NCI-H460 (cell line): Measurements from ENCODE around the gene HOXC6. TPM values are rescaled to one million over a fixed set of nuclear protein-coding genes. Genes with fewer than 3 reads are reported as not detected.
A peak's percentile ranks its signal among the peaks of the same experiment; 100 is the strongest.

Source experiments
- DNase-seq: peaks from one replicate; pipeline ENCODE4 v3.0.0-alpha.2; 2016; ENCODE audit warnings: low read depth; ENCODE audit errors: extremely low read depth
- total RNA-seq: library from RNA; depleted of rRNA; stranded (reverse); fragments of >200 nt; shearing (Covaris generic); gene quantifications from 2 replicates; pipeline ENCODE4 v1.2.3, GENCODE V29; 2014

HOXC6 gene
- total RNA-seq, 1 experiment from 2014 or later = 1.4 TPM

GRCh38 chr12:53989227-53990113 lies 38.8 kb upstream of the HOXC6 start:
- DNase-seq = peak; percentile 55

DNA sequence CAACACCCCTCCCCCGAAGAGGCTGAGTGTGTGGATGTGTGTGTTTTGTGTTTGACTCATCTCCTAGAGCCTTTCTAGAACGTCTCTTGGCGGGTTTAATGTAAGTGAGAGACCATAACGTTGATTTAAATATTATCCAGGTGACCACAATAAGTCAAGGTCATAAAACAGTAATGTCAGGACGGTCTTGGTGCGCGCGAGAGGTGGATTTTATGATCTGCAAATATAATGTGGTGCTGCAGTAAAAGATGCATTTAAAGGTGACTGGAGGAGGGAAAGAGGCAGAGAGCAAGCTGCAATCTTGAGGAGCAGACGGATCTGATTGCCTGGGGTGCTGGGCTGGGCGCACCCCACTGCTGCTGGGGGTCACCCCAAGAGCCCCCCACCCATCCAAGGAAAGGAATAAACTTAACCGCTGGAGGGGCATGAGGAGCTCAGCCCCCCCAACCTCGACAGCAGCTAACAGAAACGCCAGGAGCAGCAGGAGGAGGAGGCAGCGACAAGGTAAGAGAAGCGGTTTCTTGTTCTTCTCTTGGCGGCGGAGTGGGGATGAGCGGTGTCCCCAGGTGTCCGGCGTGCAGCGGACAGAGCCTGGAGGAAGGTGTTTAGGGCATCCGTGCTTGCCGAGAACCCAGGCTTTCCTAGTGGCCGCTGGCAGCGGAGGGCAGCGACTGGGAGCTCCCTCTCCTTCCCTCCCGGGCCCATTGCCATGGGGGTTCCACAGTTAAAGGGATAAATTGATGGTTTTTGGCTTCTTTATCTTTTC lies 37.7 kb upstream of the HOXC6 start:
- DNase-seq = no peak

- no peak for DNase-seq
Observed at GRCh38 chr12:53991077-53991460, 37.2 kb upstream of the HOXC6 start.

- DNase-seq = no peak
Observed at GRCh38 chr12:53992377-53992889, 35.8 kb upstream of the HOXC6 start.

DNA sequence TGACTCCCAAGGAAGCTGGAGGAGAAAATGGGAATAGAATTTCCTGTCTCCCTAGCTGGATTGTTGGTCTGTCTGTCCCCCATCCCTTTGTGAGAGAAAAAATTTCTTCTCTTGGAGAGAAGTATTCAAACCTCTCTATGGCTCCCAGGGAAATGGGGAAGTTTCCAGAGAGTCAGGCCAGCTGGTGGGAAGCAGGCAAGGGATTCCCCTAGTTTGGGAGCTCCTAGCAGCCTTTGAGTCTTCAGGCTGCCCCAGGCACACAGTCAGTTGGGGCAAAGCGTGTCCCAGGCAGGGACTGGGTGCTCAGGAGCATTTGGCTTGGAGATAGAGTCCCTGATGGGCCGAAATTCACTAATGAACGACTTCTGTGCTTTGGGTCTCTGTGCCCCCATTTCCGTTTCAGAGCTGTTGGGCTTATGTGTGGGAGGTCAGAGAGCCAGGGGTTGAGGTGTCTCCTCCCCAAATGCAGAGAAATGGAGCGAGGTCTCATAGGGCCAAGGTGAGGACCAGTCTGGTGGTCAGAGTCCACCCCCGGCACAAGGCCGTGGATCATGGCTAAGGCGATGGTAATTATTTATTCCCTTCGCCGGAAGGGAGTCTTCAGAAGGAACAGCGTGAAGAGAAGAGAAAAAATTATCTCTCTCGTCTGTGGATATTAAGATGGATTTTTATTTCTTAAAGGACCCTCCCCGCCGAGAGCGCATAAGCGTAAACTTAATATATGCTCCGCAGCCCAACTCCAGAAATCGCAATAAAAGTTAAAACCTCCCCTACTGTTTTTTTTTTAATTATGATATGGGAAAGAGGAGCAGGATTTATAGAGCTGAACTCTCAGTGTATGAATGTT lies 34.9 kb upstream of the HOXC6 start:
- DNase-seq = no peak

DNA sequence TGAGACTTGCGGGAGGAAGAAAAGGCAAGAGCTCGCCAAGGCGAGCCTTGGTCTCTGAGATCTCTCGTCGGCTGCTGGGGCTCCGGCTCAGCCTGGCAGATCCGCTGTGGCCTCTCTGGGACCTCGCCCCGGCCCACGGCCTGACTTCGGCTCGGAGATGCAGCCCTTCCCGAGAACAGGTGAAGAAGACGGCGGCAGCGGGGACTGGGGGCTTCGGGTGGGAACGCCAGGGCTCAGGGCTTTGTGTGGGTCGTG lies 34.3 kb upstream of the HOXC6 start:
- DNase-seq = no peak

DNA sequence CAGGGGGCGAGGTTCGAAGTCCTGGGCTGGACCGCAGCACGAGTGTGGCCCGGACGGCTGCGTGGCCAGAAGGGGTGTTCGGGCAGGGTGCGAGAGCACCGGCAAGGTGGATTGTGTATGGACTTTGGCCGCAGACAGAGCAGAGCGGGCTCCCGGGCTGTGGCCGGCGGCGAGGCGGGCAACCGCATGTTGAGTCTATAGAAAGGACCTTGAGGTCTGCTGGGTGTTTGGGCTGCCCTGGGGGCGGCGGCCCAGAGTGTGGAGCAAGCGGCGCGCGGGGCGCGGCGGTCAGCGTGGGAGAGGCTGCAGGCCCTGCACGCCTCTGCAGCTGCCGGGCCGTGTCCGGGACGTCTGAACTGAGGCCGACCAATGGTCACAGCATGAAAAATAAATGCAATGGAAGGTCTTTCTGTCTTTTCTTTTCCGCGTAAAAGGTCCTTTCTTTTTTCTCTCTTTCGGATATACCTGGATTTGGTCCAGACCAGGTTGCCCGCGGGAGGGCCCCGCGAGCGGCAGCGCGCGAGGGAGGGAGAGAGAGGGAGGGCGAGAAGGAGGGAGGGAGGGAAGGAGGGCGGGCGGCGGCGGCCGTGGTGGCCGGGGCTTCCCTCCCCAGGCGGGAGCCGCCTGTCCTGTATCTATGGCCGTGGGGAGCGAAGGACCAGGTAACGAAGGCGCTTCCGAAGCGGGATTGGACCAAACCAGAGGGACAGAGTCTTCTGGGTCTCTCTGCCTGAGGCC lies 33.8 kb upstream of the HOXC6 start:
- DNase-seq = no peak

DNA sequence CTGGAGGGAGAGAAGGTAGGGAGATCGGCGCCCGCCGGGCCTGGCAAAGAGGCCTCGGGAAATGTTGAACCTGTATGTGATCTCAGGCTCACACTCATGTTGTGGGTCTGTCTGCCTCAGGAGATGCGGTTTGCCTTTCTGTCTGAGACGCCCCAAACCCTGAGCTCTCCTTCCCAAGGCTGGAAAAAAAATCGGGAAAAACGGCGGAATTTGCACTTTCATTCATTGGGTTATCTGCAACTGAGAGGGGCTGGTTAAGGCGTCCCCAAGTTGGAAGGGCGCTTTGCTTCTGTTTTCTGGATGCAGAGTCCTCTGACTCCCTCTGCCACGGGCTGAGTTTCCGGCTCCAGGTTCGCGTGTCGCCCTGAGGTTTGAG lies 33.2 kb upstream of the HOXC6 start:
- DNase-seq = peak; percentile 2

GRCh38 chr12:53995378-53996239 lies 32.6 kb upstream of the HOXC6 start:
- DNase-seq = peak; percentile 51

GRCh38 chr12:53996240-53997203 lies 31.7 kb upstream of the HOXC6 start:
- no peak for DNase-seq

DNA sequence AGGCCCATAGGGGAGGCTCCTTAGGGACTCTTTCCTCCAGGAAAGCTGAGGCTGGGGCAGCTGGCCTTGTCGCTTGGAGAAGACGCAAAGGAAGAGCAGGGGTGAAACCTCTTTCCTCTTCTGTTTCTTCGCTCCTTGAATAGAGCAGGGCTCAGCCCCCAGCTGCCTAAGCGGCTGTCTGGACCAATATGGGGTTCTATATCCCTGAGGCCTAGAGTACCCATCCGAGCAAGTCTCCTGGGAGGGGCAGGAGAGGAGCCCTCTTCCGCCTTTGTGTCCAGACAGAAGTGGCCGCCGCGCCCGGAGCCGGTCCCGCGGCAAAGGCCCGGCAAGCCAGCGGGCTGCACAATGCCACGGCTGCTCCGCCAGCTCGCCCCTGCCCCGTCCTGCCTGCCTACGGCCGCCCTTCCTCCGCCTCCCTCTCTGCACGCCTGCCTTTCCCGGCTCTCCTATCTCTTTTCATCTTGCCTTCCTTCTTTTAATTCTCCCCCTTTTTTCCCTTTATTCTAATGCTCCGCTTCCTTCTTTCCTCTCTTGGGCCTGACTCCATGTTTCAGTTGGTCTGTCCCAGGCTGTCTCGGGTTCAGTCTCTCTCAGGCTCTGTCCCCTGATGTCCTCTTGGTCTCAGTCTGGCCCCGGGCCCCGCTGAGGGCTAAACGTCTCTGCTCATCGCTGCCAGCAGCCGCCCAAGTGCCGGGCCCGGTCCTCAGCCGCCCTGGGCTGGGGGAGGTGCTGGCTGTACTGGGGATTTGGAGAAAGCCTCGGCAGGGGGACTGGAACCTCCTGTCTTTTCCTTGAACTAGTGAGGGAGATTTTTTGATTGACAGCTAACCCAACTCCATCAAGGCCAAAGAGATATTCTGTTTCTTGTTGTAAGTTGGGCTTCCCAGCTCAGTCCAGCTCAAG lies 30.8 kb upstream of the HOXC6 start:
- DNase-seq = no peak

DNA sequence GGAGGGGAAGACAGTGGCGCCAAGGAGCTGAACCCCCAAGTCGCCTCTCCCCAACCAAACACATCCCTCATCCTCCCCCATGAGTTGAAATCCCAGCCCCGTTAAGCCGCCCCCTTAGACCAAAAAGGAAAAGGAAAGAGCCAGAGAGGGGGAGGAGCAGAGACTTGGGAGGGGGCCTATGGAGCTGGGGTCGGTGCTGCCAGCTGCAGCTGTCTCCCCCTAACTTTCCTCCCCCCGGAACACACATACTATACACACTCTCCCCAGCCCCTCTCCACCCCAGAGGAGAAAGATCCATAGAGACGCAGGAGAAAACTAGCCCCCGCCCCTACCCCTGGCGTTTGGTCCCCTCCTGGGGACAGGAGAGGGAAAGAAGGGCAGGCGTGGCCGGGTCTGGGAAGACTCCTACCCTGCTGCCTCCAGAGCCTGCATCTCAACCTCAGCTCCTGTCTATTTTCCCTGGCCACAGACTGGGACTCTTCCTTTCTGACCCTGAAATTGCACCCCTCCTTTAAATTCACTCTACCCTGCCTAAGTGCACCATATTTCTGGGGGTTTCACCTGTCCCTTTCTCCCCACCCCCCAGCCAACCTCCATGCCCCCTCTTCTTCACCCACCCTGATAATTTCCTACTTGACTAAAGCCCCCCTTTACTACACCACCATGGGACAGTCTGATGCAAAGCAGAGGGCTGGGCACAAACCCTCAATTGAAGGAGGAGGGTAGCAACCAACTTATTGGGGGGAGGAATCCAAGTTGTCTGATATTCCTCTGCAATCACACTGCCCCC lies 29.9 kb upstream of the HOXC6 start:
- DNase-seq = no peak

GRCh38 chr12:53998900-53999236 lies 29.4 kb upstream of the HOXC6 start:
- DNase-seq = no peak

GRCh38 chr12:53999559-54000115 lies 28.6 kb upstream of the HOXC6 start:
- peak; percentile 44 for DNase-seq

- no peak for DNase-seq
Observed at GRCh38 chr12:54000116-54001114, 27.8 kb upstream of the HOXC6 start, which contains the start of gene HOXC9. TSS of gene HOXC9 (plus strand) at chr12:54000161. CDS start at chr12:54000189, 28 bp downstream.
